GM12873 (cell line): ENCODE results near the gene CMTM8.

ENCODE experiments used
- TF ChIP-seq, protein P1 (sequence below): IDR thresholded peaks from 2 replicates; pipeline ENCODE4 v1.5.1; 2012; ENCODE audit warnings: low read depth, mild to moderate bottlenecking, moderate library complexity, low read length, control low read depth; ENCODE audit not compliant: insufficient read depth; ENCODE audit errors: missing control alignments

The CMTM8 gene

DNA sequence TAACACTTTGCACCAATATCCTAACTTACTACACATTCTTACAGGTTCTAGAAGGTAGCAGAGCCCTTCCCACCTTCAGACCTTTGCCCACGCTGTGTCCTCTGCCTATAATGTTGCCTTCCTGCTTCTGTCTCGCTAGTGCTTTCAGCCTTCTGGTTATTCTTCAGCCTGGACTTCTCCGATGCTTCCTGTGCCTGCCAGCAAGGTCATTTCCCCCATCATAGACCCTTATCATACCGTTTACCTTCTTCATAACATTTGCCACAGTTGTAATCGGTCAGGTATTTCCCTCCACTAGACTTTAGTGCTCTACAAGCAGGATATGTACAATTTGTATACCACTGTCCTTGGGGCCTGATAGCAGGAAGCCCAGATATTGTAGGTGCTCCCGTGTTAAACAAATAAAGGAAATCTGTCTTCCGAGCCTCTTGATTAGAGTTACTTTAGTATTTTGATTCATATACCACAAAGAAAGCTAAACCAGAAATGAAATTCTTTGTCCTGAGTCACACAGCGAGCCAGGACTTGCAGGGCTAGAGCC is 117.3 kb downstream of the CMTM8 start:
- TF ChIP-seq, protein P1, sequence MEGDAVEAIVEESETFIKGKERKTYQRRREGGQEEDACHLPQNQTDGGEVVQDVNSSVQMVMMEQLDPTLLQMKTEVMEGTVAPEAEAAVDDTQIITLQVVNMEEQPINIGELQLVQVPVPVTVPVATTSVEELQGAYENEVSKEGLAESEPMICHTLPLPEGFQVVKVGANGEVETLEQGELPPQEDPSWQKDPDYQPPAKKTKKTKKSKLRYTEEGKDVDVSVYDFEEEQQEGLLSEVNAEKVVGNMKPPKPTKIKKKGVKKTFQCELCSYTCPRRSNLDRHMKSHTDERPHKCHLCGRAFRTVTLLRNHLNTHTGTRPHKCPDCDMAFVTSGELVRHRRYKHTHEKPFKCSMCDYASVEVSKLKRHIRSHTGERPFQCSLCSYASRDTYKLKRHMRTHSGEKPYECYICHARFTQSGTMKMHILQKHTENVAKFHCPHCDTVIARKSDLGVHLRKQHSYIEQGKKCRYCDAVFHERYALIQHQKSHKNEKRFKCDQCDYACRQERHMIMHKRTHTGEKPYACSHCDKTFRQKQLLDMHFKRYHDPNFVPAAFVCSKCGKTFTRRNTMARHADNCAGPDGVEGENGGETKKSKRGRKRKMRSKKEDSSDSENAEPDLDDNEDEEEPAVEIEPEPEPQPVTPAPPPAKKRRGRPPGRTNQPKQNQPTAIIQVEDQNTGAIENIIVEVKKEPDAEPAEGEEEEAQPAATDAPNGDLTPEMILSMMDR = no peak

DNA sequence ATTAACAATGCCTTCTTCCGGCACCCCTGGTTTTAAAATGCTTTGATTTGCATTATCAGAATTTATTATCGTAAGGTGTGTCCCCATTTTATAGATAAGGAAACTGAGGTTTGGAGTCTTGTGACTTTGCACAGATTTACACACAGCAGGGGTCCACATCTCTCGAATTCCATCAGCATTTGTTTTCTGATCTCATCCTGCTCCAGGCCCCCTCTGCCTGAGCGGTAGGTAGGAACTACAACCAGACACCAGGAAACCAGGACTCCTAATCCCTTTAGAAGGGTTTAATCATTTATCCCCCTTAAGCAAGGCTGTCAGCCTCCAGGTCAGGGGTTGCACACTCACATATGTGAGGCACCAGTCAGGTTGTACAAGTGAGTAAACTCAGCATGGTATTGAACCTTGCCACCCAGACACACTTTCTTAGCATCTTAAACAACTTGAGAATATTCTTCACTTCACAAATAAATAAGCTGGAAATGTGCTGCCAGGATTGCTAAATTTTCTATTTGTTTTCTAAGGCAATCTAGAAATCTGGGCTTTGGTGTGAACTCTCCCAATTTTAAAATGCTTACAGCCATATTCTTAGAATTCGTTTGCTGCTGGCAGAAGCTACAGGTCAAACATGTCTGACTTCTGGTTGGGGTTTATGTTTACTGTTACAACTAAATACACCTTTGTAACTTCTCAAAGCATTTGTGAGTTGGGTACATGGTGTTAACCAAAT is 121.4 kb downstream of the CMTM8 start:
- TF ChIP-seq, protein P1 = no peak

DNA sequence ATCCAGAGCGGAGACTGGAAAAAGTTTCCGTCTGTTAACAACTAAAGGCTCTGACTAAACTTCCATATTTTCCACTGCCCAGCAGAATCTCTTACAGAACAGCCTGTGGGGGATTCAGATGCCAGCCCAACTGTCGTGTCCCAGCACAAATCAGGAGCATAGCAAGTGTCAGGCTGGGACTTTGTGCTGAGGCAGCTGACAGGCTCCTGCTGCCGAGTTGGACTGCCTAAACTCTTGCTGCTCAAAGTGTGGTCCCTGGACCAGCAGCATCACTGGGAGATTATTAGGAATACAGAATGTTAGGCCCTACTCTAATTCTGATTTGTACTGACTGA is 122.0 kb downstream of the CMTM8 start:
- TF ChIP-seq, protein P1 = no peak

DNA sequence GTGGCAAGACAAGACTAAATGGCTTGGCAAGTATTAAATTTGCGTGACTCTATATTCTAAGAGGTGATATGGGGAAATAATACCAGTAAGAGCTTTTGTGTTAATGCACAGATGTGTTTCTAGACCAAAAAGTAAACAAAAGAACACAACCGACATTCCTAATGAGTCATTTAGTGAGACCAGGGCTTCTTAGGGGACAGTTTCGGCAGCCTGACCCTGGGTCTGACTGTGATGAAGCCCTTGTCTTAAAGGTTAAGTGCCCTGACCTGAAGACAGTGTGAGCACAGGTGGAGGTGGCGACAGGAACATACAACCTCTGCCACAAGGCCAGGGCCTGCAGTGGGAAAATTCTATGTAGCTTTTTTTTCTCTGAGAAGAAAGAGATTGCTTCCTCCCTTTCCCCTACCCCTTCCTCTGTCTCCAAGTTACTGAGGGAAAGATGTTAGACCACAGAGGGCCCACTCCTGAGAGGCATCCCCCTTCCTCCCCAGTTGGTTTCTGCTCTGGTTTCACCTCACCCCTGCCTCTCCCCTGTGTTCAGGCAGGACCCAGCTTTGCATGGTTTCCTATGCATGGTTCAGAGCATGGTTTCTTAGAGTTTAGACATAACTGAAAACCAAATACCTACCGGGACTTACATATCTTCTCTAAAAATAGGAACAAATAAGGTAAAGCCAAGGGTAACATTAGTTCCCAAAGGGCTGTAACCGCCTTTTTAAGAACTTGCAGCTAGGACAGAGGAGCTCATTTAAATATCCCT is 128.3 kb downstream of the CMTM8 start:
- TF ChIP-seq, protein P1 = no peak

DNA sequence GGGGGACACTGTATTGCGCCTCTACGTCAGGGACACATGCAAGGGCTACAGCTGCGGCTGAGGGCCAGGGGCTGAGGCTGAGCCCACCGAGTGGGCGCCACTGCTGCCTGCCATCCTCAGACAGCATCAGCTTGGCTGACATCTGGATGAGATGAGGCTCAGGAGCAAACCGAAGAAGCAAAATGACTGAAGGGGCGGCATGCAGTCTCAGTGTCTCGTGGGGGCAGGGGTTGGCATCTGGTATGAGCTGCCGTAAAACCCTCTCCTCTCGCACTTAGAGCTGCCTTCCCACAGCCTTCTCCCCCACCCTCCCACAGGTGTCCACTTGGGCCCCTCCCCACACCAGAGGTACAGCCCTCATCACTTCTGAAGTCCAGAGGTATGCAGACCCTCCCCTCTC is 129.0 kb downstream of the CMTM8 start:
- TF ChIP-seq, protein P1 = no peak

DNA sequence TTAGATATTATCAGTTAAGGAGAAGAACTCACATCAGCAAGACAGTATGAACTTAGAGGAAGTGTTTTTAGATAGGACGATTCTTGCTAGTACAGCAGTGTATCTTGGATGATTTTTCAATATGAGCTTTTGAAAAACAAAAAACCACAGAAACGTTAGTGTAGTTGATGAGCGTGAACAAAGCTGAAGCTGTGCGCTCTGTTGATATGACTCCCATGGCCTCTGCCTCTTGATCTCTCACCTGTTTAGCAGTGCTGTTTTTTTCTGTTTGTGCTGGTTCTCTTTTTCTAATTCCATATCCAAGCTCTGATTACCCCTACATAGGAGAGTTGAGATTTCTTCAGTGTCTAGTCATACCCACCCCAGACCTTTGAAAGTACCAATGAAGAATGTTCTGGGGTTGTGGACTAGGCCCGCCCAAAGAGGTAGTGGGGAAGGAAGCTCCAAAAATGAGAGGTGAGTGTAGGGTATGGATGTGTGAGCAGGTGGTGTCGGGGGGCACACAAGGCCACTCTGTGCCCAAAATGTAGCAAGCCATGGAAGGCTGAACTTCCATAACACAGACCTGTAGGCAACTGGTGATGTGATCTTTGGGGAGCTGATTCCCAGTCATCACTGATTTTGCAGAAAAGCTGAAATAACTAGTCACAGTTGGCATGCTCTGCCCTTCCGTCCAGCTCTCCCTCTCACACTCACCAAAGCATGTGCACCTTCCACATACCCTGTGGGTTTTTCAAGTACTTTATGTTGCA is 133.2 kb downstream of the CMTM8 start:
- TF ChIP-seq, protein P1 = no peak

DNA sequence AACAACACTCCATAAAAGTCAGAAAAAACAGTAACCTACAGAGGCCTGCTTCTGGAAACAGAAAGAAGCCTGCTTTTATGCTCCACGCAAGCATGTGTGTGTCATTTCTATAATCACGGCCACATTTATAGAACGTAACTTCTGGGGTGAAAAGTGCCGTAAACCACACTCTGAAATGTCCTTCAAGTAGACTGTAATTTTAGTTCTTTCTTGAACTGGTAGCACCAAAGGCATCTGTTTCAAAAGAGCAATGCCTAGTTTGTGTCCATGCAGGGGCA is 133.7 kb downstream of the CMTM8 start:
- TF ChIP-seq, protein P1 = no peak
